ENCODE measurements around the gene CAMP.

- no peak for TF ChIP-seq CTCF (conservative IDR thresholded peaks at IDR 0.05)
- TF ChIP-seq ZFX (IDR thresholded peaks at IDR 0.05), result no peak
Observed at GRCh38 chr3:48240000-48240963, 17.0 kb downstream of the CAMP start.
